Measurements from ENCODE around the gene TRIB2.

- TF ChIP-seq PREB (CRISPR knock-in tag; IDR thresholded peaks at IDR 0.05) = no peak
- no peak for TF ChIP-seq ZNF18 (CRISPR knock-in tag; IDR thresholded peaks at IDR 0.05; ENCODE audit: insufficient replicate concordance)
- no peak for TF ChIP-seq CTCF (CRISPR knock-in tag; IDR thresholded peaks at IDR 0.05)
- no peak for TF ChIP-seq SRF (IDR thresholded peaks at IDR 0.05; ENCODE audit: low read depth, low read length)
Observed at GRCh38 chr2:12725233-12726187, 8.8 kb downstream of the TRIB2 start.
